Coronary artery (tissue), 2 donors: ENCODE results near the gene DDX5.
"Not testable (repeated sequence)": the region's sequence is repeated elsewhere in the genome, so short reads cannot be mapped to it uniquely, and the experiment has no call there.

Source experiments
- DNase-seq: peaks from one replicate; pipeline ENCODE4 v3.0.0-alpha.2; 2017; ENCODE audit warnings: low spot score
- H3K27ac ChIP-seq, 2 donors: fragments of 200-600 bp; sonication (generic); one replicate each; pipeline ENCODE4 v1.5.1; 2016 to 2019
- H3K4me3 ChIP-seq: fragments of 200-600 bp; sonication (generic); 2 replicates; pipeline ENCODE4 v1.5.1; 2016; ENCODE audit warnings: mild to moderate bottlenecking, moderate library complexity
- TF ChIP-seq, protein P1 (sequence below): fragments of 200-600 bp; sonication (generic); IDR thresholded peaks from one replicate; pipeline ENCODE4 v1.5.1; 2019; ENCODE audit warnings: antibody characterized with exemption

The DDX5 gene

DNA sequence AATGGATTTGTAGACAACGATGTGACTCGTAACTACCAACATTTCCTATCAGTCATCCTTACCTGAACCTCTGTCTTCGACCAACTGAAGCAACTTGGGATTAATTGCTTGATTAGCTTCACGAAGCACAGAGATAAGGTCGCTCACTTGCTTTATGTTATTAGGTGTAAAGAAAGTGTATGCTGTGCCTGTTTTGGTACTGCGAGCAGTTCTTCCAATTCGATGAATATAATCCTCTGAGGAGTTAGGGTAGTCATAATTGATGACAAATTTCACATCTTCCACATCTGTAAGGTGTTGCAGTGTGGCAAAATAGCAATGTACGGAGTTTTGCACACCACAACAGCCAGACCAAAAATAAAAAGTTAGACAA, 5.6 kb downstream of the DDX5 start:
- DNase-seq = no peak
- TF ChIP-seq, protein P1, sequence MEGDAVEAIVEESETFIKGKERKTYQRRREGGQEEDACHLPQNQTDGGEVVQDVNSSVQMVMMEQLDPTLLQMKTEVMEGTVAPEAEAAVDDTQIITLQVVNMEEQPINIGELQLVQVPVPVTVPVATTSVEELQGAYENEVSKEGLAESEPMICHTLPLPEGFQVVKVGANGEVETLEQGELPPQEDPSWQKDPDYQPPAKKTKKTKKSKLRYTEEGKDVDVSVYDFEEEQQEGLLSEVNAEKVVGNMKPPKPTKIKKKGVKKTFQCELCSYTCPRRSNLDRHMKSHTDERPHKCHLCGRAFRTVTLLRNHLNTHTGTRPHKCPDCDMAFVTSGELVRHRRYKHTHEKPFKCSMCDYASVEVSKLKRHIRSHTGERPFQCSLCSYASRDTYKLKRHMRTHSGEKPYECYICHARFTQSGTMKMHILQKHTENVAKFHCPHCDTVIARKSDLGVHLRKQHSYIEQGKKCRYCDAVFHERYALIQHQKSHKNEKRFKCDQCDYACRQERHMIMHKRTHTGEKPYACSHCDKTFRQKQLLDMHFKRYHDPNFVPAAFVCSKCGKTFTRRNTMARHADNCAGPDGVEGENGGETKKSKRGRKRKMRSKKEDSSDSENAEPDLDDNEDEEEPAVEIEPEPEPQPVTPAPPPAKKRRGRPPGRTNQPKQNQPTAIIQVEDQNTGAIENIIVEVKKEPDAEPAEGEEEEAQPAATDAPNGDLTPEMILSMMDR = no peak
- Histone ChIP-seq H3K4me3 (no peak overlapping the region), H3K27ac (no peak overlapping the region)

DNA sequence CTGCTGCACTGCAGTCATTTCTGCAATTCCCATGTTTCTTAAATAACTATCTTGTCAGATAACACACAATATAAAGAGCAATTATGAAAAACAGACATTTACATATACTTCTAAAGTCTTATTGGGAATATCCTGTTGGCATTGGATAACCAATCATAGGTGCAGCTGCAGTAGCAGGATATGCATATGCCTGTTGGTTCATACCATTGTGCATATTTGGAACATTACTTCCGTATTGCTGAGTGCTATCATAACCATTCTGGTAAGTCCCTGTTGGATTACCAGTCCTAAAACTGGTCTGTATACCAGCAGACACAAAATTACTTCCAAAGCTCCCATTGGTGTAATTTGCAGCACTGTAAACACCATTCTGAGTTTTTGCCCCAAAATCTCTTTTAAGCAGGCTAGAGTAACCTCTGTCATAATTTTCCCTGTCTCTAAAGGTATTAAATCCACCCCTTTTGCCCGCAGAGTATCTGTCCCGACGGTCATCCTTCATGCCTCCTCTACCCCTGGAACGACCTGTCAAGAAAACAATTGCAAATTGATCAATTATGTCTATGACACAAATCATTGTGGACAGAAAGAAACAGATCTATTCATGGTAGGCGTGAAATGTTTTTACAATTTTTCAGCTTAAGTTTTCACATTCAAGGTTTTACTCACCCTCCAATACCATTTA, 6.1 kb downstream of the DDX5 start:
- Histone ChIP-seq H3K27ac (no peak overlapping the region), H3K4me3 (no peak overlapping the region)
- no peak for DNase-seq
- TF ChIP-seq, protein P1 = no peak

DNA sequence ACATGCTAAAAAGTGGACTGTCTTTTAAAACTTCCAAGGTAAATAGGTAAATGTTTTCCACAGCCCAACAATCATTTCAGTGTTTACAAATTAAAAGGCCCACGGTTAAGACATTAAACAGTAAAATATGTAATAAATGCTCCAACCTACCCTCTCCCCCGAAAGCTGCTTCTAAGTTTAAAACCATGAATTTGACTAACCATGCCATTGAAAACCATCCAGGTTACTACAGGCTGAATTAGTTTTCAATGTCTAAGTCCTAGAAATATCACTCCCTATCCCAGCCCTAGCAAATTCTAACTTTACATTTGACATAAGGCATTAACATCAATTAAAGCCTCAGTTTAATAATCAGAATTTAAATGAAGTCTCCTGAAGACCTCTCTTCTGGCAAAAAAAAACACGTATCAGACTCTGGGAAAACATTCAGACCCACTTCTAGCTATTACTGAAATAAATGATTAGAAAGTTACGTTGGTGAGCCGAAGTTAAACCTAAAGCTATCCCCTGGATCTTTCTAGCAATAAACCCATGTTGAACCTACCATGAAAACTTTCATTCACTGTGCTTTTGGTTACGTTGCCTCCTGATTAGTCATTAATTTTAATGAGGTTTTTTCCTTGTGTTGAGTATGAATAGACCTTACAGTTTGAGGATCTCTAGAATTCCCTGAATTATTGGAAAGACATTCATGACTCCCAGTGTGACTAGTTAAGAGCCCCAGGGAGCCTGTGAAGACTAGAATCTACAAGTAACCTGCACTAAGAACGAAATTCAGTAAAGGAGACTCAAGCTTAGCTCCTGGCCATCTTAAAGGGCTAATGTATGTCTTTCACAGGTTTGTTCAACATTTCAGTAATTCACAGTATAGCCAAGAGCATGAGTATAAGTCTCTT, 7.5 kb downstream of the DDX5 start:
- TF ChIP-seq, protein P1 = no peak
- Histone ChIP-seq H3K4me3 (no peak overlapping the region), H3K27ac (no peak overlapping the region)
- no peak for DNase-seq

DNA sequence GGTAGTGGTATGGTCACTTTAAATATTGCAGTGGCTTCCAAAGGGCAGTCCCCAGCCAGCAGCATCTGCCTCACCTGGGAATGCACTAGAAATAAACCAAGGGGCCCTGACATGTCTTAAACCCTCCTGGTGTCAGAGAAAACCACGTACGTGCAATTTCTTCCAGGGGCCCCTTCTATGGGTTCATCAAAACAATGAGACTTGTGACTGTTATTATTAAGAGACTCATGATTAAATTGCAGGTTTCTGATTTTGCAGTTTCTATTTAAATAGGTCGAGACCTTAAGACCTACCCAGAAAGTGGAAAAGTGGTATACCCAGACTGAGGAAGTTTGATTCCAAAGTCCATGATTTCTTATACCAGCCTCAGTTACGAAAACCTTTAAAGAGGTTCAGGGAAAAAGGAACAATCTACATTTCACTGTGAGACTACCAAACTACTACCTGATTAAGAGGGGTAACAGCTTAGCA, 8.5 kb downstream of the DDX5 start:
- TF ChIP-seq, protein P1 = peak; percentile 8

DNA sequence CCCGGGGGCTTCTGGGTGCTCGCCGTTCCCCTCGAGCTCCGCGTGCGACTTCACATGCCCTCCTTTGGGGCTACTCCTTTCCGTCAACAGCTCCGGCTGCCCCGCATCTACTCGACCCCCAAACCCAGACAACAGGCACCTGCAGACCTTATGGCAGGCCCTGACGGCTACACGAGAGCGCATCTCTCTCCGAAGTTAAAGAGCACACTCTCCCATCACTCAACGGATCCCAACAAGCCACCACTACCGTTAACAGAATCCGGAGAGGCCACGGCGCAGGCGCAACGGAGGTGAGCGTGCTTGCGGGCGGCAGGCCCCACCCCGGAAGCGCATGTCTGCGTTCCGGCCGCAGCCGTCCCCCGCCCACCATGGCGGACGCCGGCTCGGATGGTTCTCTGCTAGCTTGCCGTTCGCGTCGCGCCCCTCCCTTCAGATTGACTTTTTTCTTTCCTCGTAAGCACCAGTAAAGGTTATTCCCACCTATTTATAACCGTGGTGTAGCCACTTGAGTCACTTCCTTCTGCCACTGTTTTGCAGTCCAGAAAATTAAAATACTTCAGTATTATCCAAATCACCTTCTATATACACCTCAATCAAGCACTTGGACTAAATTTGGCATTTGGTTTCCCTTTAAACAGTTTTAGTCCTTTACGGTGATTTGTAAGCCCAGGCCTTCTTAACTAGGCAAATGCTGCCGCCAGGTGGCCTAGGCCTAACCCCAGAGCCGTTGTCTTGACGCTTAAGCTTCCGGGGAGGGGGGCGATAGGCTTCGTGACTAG, 9.1 kb downstream of the DDX5 start, which contains the start of gene POLG2:
TSS of gene POLG2 (minus strand) at position 269 of the 779 bp plus-strand sequence. CDS start at position 183, 86 bp downstream.
- peak; percentile 92 for DNase-seq
- TF ChIP-seq, protein P1 = peak; percentile 14

More for the DNA sequence above, 8.5 kb downstream of the DDX5 start:
- DNase-seq = no peak
- H3K4me3 ChIP-seq = peak overlapping the region; percentile 84
- peak overlapping the region; percentile 39 to 88 for H3K27ac ChIP-seq

DNA sequence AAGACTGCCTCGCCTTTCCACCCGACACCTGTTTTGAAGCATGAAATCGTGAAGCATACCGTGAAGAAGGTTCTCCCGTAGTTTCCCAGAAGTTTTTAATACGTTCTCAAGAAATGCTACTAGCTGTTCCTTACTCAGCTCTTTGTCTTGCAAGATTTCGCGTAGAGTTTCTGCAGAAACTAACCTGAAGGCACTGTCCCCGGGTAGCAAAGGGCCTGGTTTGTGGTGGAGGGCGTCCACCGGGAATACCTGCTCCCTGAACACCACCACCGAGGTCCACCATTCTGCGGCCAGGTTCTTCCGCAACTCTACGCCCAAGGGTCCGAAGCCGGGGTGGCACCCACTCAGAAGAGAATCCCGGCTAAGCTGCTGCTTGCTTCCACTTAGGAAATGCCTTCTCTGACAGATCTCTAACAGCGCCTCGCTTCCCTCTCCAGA, 9.7 kb downstream of the DDX5 start:
- Histone ChIP-seq H3K27ac (peak overlapping the region; percentile 39 to 88), H3K4me3 (peak overlapping the region; percentile 84)
- peak; percentile 80 for DNase-seq
- TF ChIP-seq, protein P1 = no peak

More for the DNA sequence above, 9.1 kb downstream of the DDX5 start, which contains the start of gene POLG2:
- Histone ChIP-seq H3K27ac (peak within 1 kb of the TSS; percentile 39 to 88), H3K4me3 (peak within 1 kb of the TSS; percentile 84)

DNA sequence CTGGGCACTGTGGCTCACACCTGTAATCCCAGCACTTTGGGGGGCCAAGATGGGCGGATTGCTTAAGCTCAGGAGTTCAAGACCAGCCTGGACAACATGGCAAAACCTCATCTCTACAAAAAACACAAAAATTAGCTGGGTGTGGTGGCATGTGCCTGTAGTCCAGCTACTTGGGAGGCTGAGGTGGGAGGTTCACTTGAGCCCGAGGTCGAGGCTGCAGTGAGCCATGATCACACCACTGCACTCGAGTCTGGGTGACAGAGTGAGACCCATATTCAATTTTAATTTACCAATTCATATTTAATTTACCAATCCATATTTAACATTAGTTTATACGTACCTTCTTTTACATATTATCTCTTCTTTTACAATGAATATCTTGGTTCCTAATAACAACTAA, 10.8 kb downstream of the DDX5 start:
- H3K4me3 ChIP-seq = peak overlapping the region; percentile 84
- DNase-seq, H3K27ac ChIP-seq: not testable (repeated sequence)
